CD4-positive, alpha-beta T cell treated with Interleukin-17A for 4 hours (primary cell): ENCODE results near the gene SULT2B1.
A peak's percentile ranks its signal among the peaks of the same experiment; 100 is the strongest.
"Not testable (repeated sequence)": the region's sequence is repeated elsewhere in the genome, so short reads cannot be mapped to it uniquely, and the experiment has no call there.

Source experiments
- DNase-seq: peaks from one replicate; pipeline ENCODE4 v3.0.0-alpha.2; 2020; ENCODE audit warnings: mixed read lengths

SULT2B1 gene

DNA sequence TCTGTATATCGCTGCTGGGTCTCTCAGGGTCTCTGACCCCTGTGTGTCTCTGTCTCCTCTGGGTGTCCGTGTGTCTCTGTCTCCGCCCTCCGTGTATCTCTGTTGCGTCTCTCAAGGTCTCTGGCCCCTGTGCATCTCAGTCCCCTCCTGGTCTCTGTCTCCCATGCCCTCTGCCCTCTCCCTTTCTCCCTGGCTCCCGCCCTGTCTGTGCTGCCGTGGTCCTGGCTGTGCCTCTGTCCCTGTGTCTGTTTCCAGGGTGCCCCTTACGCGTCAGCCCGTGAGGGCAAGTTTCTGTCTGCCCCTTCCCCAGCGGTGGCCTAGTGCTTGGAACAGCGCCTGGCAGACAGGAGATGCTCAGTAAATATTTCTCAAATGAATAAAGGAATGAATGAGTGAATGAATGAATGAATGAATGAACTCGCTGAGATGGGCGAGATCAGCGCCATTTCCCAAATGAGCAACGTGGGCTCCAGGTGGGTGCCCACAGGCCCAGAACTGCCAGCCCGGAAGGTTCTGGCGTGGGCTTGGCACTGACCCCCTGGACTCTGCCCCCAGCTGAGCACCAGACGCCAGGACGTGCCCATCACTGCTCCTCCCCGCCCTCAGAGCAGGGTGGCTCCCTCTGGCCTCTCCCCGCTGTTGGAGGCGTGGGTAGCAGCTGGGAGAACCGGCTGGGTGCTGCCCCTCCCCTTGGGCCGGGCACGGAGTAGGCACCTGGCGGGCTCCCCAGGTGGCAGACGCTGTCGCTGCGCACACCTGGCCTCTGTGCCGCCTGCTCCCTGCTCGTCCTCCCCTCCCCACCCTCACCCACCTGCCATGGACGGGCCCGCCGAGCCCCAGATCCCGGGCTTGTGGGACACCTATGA is at the start of gene SULT2B1:
TSS of gene SULT2B1 (plus strand) at position 736 of the 866 bp plus-strand sequence. CDS start at position 817, 81 bp downstream.
- no peak for DNase-seq

- peak; percentile 93 for DNase-seq
These were observed 49.5 kb upstream of the SULT2B1 start for GRCh38 chr19:48502350-48503018.

DNA sequence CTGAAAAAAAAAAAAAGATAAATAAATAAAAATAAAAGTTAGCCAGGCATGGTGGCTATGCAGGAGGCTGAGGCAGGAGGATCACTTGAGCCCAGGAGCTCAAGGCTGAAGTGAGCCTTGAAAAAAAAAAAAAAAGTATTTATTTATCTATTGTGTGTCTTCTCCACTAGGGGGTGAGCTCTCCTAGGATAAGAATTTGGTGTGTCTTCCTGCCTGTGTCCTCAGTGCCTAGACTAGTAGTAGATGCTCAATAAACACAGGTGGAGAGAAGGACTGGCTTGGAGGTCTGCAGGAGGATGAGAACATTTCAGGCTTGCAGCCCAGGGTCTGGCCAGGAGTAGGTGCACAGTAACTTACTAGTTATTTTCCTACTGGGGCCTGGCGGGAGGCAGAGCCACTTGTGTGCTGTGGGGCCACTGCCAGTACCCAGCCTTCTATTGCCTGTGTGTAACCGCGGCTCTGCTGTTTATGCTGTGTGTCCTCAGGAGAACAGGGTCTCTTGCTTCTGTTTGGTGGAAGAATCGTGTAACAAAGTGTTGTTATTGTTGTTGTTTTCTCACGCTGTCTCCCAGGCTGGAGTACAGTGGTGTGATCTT is 45.7 kb upstream of the SULT2B1 start:
- DNase-seq: peak; percentile 25

DNA sequence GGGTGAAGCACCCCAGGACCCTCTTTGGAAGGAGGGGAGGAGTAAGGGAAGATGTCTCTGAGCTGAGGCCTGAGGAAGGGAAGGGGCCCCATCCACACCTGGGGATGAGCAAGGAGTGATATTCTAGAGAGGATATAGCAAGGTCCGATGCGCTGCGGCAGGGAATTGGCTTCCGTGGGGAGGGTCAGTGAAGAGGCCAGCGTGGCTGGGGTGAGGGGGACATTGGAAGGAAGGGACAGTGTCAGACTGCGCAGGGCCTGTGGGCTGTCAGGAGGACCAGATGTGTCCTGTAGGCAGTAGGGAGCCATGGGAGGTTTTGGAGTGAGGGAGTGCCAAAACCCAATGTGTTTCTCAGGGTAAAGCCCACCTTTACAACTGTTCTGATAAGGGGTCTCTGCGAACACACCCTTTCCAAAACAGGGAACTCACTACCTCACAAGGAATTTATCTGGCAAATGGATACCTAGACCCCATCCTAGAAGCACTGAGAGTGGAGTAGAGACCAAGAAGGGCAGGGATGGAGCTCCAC is 44.0 kb upstream of the SULT2B1 start:
- DNase-seq: no peak

DNA sequence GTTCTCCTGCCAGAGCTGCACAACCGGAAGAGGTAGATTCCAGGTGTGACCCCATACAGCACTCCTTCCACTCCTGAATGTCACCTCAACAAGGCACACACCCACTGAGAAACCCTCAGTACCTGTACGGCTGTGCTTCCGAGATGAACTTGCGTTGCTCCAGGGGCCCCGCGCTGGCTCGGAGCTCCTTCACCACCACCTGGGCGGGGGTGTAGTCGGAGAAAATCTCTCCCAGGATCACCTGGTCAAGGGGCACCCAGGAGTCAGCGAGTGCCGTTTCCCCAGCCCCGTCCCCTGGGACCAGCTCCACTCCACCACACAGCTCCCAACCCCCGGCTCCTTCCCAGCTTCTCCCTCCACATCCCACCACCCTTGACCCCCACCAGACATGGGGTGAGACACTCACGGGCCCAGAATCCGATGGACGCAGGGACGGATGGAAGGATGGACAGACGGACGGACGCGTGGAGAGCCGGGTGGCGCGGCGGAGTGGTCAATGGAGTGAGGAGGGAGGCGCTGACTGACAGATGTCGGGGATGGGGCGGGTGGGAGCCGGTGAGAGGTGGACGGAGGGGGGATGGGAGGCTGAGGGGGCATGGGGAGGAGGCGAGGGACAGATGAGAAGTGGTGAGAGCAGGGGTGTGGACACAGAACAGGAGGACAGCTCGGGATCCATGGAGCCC is 43.1 kb upstream of the SULT2B1 start:
- no peak for DNase-seq

DNA sequence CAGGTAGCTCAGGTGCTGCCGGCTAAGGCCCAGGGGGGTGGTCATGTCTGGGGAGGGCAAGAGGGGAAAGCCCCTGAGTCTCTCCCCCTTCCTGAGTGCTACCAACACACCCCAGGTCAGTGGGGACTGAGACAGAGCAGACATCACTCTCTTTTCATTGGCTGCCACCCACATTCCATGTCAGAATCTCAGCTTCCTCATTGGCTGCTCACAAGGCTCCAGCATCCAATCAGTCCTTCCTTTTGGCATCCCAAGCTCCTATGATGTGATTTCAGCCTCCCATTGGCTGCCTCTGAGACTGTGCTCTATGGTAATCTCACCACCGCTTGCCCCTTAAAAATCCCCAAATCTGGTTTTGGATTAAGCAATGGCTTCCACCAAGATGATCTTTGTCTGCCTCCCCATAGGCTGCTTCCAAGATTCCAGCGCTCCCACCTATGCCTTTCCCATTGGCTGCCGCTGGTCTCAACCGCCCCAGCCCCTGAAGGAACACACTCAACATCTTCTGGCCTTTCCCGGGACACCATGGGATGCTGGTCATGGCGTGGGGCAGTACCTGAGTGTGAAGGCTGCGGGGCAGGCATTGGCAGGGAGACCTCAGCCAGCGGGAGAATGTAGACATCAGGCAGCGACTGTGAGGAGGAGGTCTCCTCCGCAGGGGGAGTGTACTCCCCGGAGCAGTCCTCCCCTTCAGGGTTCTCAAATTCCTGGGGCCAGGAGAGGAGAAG is 42.3 kb upstream of the SULT2B1 start:
- no peak for DNase-seq

- DNase-seq: peak; percentile 82
These were observed 41.3 kb upstream of the SULT2B1 start for GRCh38 chr19:48510421-48511268.

DNA sequence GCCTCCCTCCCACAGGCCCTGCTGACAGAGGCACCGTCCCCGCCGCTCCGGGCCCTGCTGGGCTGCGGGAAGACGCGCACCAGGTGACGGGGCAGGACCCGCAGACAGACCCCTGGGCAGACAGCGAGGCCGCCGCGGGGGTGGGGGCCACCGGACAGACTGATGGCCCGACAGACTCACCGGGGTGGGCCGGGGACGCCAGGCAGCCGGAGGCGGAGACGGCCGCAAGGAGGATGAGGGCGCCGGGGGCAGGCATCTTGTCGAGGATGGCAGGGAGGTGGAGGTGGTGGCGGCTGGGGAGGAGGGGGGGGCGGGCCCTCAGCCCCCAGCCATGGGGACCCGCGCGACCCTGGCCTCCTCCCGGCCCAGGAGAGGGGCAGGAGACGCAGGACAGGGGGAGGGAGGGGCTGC is 40.6 kb upstream of the SULT2B1 start:
- DNase-seq: peak; percentile 42

DNA sequence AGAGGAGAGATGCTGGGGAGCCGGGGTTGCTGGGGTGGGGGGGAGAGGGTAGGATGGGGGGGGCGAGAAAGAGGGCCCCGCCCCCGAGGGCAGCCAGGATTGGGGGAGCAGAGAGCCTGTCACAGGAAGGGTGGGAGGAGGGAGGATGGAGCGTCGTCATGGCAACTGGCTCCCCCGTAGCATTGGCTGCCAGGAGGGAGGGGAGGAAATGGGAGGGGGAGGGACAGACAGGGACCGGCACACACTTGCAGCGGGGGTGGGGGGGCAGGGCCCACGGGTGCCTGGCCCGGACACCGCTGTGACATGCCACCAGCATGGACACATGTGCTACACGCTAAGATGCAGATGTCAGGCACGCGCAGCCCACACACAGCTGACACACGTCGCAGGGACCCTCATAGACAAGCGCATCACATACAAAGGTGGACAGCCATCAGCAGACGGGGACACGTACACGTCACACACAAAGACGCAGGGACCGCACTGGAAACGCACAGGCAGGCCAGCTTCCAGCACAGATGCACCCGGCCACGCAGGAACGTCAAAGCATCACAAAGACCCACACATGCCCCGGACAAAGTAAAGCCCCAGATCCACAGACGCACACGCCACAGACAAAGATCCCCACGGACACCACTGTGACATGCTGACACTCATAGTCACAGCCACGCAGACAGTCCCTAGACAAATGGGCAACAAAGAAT is 40.0 kb upstream of the SULT2B1 start, which contains the start of gene LMTK3:
TSS of gene LMTK3 (minus strand) at position 36 of the 704 bp plus-strand sequence. CDS start 259 bp downstream, outside the sequence.
- peak; percentile 93 for DNase-seq

- DNase-seq: peak; percentile 32
These were observed 39.3 kb upstream of the SULT2B1 start for GRCh38 chr19:48512504-48513288.

DNA sequence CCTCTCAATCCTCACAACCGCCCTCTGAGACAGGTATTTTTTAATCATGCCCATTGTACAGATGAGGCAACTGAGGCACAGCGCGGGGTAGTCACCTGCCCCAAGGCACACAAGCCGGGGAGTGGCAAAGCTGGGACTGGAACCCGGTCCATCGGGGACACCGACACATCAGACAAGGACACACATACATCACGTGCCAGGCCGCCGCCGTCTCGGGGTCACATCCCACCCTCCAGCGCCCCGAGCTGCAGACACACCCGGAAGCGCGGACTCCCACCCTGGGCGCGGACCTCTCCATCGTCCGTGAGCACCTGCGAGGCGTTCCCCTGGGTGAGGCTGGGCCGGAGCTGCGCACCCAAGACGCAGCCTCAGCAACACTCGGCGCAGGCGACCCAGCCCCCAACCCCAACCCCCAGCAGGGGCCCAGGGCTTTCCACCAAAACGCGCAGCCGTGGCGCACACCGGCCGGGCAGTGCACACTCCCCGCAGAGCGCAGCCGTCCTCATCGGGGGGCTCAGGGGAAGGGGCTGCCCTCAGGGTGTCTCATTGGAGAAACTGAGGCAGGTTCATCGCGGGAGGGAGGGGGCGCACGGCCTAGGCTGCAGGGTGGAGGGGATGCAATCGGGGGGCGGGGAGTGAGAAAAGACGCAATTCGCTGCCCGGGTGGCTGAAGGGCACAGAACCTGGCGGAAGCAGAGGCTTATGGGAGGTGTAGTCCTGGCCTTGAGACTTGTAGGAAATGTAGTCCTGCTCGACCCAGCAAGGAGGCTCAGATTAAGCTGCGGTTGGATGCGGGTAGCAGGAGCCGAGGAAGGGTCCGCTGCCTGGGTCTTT is 38.5 kb upstream of the SULT2B1 start:
- peak; percentile 83 for DNase-seq

GRCh38 chr19:48514123-48514458 is 37.9 kb upstream of the SULT2B1 start:
- DNase-seq: no peak

GRCh38 chr19:48516536-48516935 is 35.4 kb upstream of the SULT2B1 start:
- no peak for DNase-seq

- no peak for DNase-seq
These were observed 33.8 kb upstream of the SULT2B1 start for GRCh38 chr19:48518207-48518606.

DNA sequence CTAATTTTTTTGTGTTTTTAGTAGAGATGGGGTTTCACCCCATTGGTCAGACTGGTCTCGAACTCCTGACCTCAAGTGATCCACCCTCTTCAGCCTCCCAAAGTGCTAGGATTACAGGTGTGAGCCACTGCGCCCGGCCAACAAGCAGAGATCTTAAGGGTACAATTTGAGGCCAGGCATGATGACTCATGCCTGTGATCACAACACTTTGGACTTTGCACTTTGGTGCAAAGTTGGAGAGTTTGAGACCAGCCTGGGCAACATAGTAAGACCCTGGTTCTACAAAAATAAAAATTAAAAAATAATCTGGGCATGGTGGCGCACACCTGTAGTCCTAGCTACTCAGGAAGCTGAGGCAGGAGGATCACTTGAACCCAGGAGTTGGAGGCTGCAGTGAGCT is 32.5 kb upstream of the SULT2B1 start:
- not testable (repeated sequence) for DNase-seq

- no peak for DNase-seq
These were observed 31.8 kb upstream of the SULT2B1 start for GRCh38 chr19:48520134-48520533.

DNA sequence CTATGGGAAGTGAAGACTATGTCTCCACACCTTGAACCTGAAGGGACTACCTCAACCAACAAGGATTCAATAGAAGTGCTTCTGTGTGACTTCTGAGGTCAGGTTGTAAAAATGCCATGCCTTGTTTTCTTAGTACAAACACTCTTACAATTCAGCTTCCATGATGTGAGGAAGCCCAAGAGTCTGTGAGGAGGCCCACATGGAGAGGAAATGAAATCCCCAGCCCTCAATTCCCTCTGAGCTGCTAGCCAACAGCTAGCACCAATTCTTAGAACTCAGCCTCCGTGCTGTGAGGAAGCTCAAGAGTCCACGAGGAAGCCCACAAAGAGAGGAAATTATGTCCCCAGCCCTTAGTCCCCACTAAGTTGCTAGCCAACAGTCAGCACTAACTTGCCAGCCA is 27.8 kb upstream of the SULT2B1 start:
- DNase-seq: no peak

- DNase-seq: no peak
These were observed 27.2 kb upstream of the SULT2B1 start for GRCh38 chr19:48524732-48525131.

DNA sequence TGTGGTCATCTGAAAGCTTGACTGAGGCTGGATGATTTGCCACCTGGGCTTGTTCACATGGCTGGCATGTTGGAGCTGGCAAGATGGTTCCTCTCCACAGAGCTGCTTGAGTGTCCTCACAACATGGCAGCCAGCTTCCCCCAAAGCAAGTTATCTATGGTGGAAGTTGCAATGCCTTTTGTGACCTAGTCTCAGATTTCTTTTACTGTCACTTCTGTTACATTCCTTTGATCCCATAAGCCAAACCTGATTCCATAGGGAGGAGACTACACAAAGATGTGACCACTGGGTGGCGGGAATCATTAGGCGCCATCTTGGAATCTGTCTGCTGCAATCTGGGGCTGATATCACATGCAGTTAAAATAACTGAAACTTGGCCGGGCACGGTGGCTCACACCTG is 22.8 kb upstream of the SULT2B1 start:
- no peak for DNase-seq
